ENCODE results near the gene FILIP1.

DNA sequence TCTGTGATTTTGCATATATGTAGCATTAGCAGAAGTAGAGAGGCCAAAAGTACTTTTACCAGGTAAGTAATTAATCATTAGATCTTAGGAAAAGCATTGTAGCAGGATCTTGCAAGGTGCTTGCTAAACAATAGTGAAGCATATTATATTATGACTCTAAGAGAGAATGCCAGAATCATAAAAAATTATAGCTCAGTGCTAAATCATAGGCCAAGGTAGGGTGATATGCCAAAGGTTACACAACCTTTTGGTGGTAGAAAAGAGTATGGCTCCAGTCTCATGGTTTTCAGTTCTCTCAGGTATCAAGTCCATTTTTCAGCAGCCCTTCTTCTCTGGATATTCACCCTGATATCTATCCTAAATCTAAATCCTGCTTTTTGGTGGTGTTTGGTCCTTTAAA is 192.1 kb downstream of the FILIP1 start:
- no peak for TF ChIP-seq GATA3 (IDR thresholded peaks at IDR 0.05; ENCODE audit: low read depth, low read length)
- no peak for TF ChIP-seq GATA2 (IDR thresholded peaks at IDR 0.05; ENCODE audit: low read depth, low read length)
